Gastroesophageal sphincter (tissue), 3 donors: ENCODE data around the gene CLEC18C.
"Not testable (repeated sequence)": the region's sequence is repeated elsewhere in the genome, so short reads cannot be mapped to it uniquely, and the experiment has no call there.

Experiments
- CTCF ChIP-seq, 4 experiments: fragments of 200-600 bp in 2 of 4; fragments of 450-650 bp in 2 of 4; sonication (generic) in 1 of 4; IDR thresholded peaks; one replicate each; pipeline ENCODE4 v1.5.1; 2017 to 2019; ENCODE audit warnings: antibody characterized with exemption in 4 of 4, mild to moderate bottlenecking in 2 of 4, moderate library complexity in 2 of 4
- EP300 ChIP-seq: sonication (generic); formaldehyde crosslinking; IDR thresholded peaks from one replicate; pipeline ENCODE4 v1.6.1; 2017; ENCODE audit warnings: antibody characterized with exemption, mild to moderate bottlenecking

GRCh38 chr16:70197611-70198010 lies 24.0 kb downstream of the CLEC18C start:
- not testable (repeated sequence) for TF ChIP-seq EP300; CTCF (IDR thresholded peaks at IDR 0.05)
